Measurements from ENCODE around the gene PPM1A.

- TF ChIP-seq EZH2phosphoT487 (IDR thresholded peaks at IDR 0.05; ENCODE audit: insufficient read depth, low read depth) (no peak), EZH2 (IDR thresholded peaks at IDR 0.05; ENCODE audit: insufficient read depth, poor library complexity, severe bottlenecking) (no peak)
Measured at GRCh38 chr14:60214415-60215126, 34.5 kb upstream of the PPM1A start.

All from GM23248 (cell line).